Esophagus squamous epithelium (tissue), 4 donors: ENCODE measurements around the gene STYXL1.

Experiments
- POLR2A ChIP-seq, 4 donors: fragments of 450-650 bp; IDR thresholded peaks; one replicate each; pipeline ENCODE4 v1.6.1; 2017; ENCODE audit warnings: antibody characterized with exemption in 4 of 4, mild to moderate bottlenecking in 4 of 4, moderate library complexity in 3 of 4
- TF ChIP-seq, protein P1 (sequence below), 6 experiments: fragments of 450-650 bp in 4 of 6; fragments of 200-600 bp in 2 of 6; sonication (generic) in 2 of 6; IDR thresholded peaks; one replicate each; pipeline ENCODE4 v1.5.1; 2016 to 2019; ENCODE audit warnings: antibody characterized with exemption in 6 of 6, mild to moderate bottlenecking in 4 of 6, moderate library complexity in 4 of 6

DNA sequence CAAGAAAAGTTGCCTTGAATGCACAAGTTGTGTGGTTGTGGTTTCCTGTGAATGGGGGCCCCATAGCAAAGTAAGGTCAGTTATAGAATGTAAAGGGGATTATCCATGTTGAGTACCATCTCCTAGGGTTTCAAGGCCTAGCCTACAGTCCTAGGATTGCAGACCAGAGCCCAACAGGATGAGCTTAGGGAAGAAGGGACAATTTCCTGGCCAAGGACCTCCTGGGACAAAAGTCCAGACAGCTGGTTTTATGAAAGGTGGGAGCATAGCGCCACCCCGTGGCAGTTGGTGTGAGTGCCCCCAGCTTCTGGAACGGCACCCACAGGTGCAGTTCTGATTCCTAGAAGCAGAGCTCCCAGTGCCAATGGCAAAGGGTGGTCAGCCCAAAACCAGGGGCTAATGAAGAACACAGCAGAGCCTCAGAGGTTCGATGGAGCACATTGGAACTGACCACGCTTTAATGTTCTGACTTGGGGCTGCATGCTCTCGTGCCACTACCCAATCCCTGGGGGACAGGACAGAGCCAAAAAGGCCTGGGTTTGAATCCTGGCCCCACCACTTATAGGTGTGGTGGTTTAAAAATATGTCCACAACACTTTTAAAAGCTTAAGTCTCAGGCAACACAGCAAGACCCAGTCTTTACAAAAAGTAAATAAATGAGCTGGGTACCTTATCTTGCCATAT, 27.6 kb downstream of the STYXL1 start:
- TF ChIP-seq, protein P1, sequence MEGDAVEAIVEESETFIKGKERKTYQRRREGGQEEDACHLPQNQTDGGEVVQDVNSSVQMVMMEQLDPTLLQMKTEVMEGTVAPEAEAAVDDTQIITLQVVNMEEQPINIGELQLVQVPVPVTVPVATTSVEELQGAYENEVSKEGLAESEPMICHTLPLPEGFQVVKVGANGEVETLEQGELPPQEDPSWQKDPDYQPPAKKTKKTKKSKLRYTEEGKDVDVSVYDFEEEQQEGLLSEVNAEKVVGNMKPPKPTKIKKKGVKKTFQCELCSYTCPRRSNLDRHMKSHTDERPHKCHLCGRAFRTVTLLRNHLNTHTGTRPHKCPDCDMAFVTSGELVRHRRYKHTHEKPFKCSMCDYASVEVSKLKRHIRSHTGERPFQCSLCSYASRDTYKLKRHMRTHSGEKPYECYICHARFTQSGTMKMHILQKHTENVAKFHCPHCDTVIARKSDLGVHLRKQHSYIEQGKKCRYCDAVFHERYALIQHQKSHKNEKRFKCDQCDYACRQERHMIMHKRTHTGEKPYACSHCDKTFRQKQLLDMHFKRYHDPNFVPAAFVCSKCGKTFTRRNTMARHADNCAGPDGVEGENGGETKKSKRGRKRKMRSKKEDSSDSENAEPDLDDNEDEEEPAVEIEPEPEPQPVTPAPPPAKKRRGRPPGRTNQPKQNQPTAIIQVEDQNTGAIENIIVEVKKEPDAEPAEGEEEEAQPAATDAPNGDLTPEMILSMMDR (IDR thresholded peaks at IDR 0.05): peak; percentile 84 to 91 (median 88)
- TF ChIP-seq POLR2A (IDR thresholded peaks at IDR 0.05): no peak
